ENCODE results near the gene RRAS2.

DNA sequence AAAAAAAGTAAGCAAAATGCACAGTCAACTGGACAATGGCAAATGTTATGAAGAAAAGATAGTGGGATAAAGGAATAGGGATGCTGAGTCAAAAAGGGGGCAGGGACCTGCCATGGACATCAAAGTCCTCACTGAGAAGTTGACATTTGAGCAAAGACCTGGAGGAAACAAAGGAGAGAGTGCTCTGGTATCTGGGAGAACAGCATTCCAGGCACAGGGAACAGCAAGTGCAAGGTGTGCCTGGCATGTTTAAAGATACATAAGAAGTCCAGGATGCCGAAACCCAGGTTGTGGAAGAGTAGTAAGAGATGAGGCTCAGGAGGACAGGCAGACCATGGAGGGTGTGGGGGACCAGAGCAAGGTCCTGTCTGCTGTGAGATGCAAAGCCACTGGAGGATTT is 123.3 kb downstream of the RRAS2 start:
- TF ChIP-seq, protein P1, sequence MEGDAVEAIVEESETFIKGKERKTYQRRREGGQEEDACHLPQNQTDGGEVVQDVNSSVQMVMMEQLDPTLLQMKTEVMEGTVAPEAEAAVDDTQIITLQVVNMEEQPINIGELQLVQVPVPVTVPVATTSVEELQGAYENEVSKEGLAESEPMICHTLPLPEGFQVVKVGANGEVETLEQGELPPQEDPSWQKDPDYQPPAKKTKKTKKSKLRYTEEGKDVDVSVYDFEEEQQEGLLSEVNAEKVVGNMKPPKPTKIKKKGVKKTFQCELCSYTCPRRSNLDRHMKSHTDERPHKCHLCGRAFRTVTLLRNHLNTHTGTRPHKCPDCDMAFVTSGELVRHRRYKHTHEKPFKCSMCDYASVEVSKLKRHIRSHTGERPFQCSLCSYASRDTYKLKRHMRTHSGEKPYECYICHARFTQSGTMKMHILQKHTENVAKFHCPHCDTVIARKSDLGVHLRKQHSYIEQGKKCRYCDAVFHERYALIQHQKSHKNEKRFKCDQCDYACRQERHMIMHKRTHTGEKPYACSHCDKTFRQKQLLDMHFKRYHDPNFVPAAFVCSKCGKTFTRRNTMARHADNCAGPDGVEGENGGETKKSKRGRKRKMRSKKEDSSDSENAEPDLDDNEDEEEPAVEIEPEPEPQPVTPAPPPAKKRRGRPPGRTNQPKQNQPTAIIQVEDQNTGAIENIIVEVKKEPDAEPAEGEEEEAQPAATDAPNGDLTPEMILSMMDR (conservative IDR thresholded peaks at IDR 0.05; ENCODE audit: low read length): no peak
- no peak for TF ChIP-seq EZH2phosphoT487 (IDR thresholded peaks at IDR 0.05; ENCODE audit: borderline replicate concordance, low read depth, low read length)
